SH-SY5Y (cell line): ENCODE results near the gene MRAS.

Experiments
- GATA2 ChIP-seq: IDR thresholded peaks from 2 replicates; pipeline ENCODE4 v1.6.1; 2011; ENCODE audit warnings: mild to moderate bottlenecking, low read depth, low read length
- GATA3 ChIP-seq: IDR thresholded peaks from 2 replicates; pipeline ENCODE4 v1.6.1; 2011; ENCODE audit warnings: low read depth, mild to moderate bottlenecking, low read length, moderate library complexity

MRAS gene

GRCh38 chr3:138383715-138384465, 35.5 kb downstream of the MRAS start:
- no peak for TF ChIP-seq GATA3
- TF ChIP-seq GATA2: no peak

GRCh38 chr3:138384531-138384930, 36.2 kb downstream of the MRAS start:
- no peak for TF ChIP-seq GATA3
- no peak for TF ChIP-seq GATA2

- no peak for TF ChIP-seq GATA2
- no peak for TF ChIP-seq GATA3
These were observed 36.6 kb downstream of the MRAS start for GRCh38 chr3:138384976-138385375.

GRCh38 chr3:138389144-138389601, 40.8 kb downstream of the MRAS start:
- TF ChIP-seq GATA2: no peak
- no peak for TF ChIP-seq GATA3

- TF ChIP-seq GATA3: no peak
- no peak for TF ChIP-seq GATA2
These were observed 41.6 kb downstream of the MRAS start for GRCh38 chr3:138389841-138390581.

- no peak for TF ChIP-seq GATA2
- no peak for TF ChIP-seq GATA3
These were observed 42.2 kb downstream of the MRAS start for GRCh38 chr3:138390582-138390932.

GRCh38 chr3:138394156-138394555, 45.8 kb downstream of the MRAS start:
- TF ChIP-seq GATA3 (no peak), GATA2 (no peak)

GRCh38 chr3:138394686-138395085, 46.3 kb downstream of the MRAS start:
- TF ChIP-seq GATA2 (no peak), GATA3 (no peak)

- TF ChIP-seq GATA3 (no peak), GATA2 (no peak)
These were observed 47.7 kb downstream of the MRAS start for GRCh38 chr3:138395865-138396751.

GRCh38 chr3:138396752-138397410, 48.5 kb downstream of the MRAS start:
- TF ChIP-seq GATA2: no peak
- TF ChIP-seq GATA3: no peak

- TF ChIP-seq GATA3: no peak
- no peak for TF ChIP-seq GATA2
These were observed 49.6 kb downstream of the MRAS start for GRCh38 chr3:138397983-138398382.

- TF ChIP-seq GATA3: no peak
- TF ChIP-seq GATA2: no peak
These were observed 50.6 kb downstream of the MRAS start for GRCh38 chr3:138398791-138399575.

- TF ChIP-seq GATA3 (no peak), GATA2 (no peak)
These were observed 51.4 kb downstream of the MRAS start for GRCh38 chr3:138399766-138400165.
